GM15510 (cell line): ENCODE results near the gene NOL7.

ENCODE experiments used
- POLR2A ChIP-seq: IDR thresholded peaks from 3 replicates; pipeline ENCODE4 v1.6.1; 2011; ENCODE audit warnings: borderline replicate concordance; ENCODE audit not compliant: insufficient read length; ENCODE audit errors: extremely low read depth

NOL7 gene

GRCh38 chr6:13660893-13661292 lies 45.8 kb downstream of the NOL7 start:
- TF ChIP-seq POLR2A, result no peak

GRCh38 chr6:13661647-13662046 lies 46.5 kb downstream of the NOL7 start:
- TF ChIP-seq POLR2A, result no peak

- no peak for TF ChIP-seq POLR2A
Measured at GRCh38 chr6:13662651-13663334, 47.7 kb downstream of the NOL7 start.

GRCh38 chr6:13663986-13664385 lies 48.9 kb downstream of the NOL7 start:
- no peak for TF ChIP-seq POLR2A

GRCh38 chr6:13664703-13665352 lies 49.7 kb downstream of the NOL7 start:
- no peak for TF ChIP-seq POLR2A

- TF ChIP-seq POLR2A, result no peak
Measured at GRCh38 chr6:13666194-13667105, 51.3 kb downstream of the NOL7 start.

- no peak for TF ChIP-seq POLR2A
Measured at GRCh38 chr6:13667655-13668054, 52.5 kb downstream of the NOL7 start.

- no peak for TF ChIP-seq POLR2A
Measured at GRCh38 chr6:13668291-13668928, 53.3 kb downstream of the NOL7 start.

GRCh38 chr6:13669476-13669875 lies 54.3 kb downstream of the NOL7 start:
- TF ChIP-seq POLR2A, result no peak
